Prostate gland (tissue), 2 donors: Measurements from ENCODE around the gene GRID1. TPM values are rescaled to one million over a fixed set of nuclear protein-coding genes. Genes with fewer than 3 reads are reported as not detected.

Experiments used
- DNase-seq: peaks from one replicate; pipeline ENCODE4 v3.0.0-alpha.2; 2019; ENCODE audit warnings: low spot score
- H3K27ac ChIP-seq, 2 donors: fragments of 200-600 bp; sonication (generic); 2 replicates each; pipeline ENCODE4 v1.5.1; 2017 to 2019
- H3K27me3 ChIP-seq: fragments of 200-600 bp; sonication (generic); replicated peaks from 2 replicates; pipeline ENCODE4 v1.5.1; 2019; ENCODE audit not compliant: insufficient read depth
- H3K36me3 ChIP-seq, 2 donors: fragments of 200-600 bp; sonication (generic); 1 replicate in 1 of 2; 2 replicates in 1 of 2; pipeline versions ENCODE4 v1.5.1 to v1.8.1; 2017 to 2019
- H3K4me1 ChIP-seq: fragments of 200-600 bp; sonication (generic); replicated peaks from 2 replicates; pipeline ENCODE4 v1.5.1; 2019
- H3K4me3 ChIP-seq, 2 donors: fragments of 200-600 bp; sonication (generic); 2 replicates each; pipeline ENCODE4 v1.5.1; 2017 to 2019
- H3K9me3 ChIP-seq: fragments of 200-600 bp; sonication (generic); 2 replicates; pipeline ENCODE4 v1.5.1; 2017
- CTCF ChIP-seq, 4 experiments: fragments of 200-600 bp in 2 of 4; fragments of 450-650 bp in 2 of 4; sonication (generic) in 2 of 4; IDR thresholded peaks; 1 replicate in 3 of 4; 2 replicates in 1 of 4; pipeline ENCODE4 v1.5.1; 2016 to 2019; ENCODE audit warnings: antibody characterized with exemption in 4 of 4, mild to moderate bottlenecking in 2 of 4, moderate library complexity in 2 of 4
- POLR2A ChIP-seq: fragments of 450-650 bp; IDR thresholded peaks from one replicate; pipeline ENCODE4 v1.6.1; 2016; ENCODE audit warnings: antibody characterized with exemption, mild to moderate bottlenecking
- POLR2AphosphoS5 ChIP-seq: sonication (generic); formaldehyde crosslinking; IDR thresholded peaks from one replicate; pipeline ENCODE4 v1.6.1; 2017; ENCODE audit warnings: antibody characterized with exemption
- WGBS: methylation state at CpG from one replicate; pipeline ENCODE4 v1.1.5; 2018; 5-methylcytosine and 5-hydroxymethylcytosine counted together
- intact Hi-C: fragments of 100-400 bp; cut with DNase I; formaldehyde crosslinking; loops from one replicate; pipeline ENCODE4 v1.14.2; 2022
- total RNA-seq, 2 donors: library from RNA; depleted of rRNA; stranded (reverse); fragments of >200 nt; gene quantifications; one replicate each; pipeline ENCODE4 v1.1.0, GENCODE V29; 2016

The GRID1 gene
- total RNA-seq, 2 donors from 2014 or later: 1.0 to 10.0 TPM

GRCh38 chr10:86361156-86362128, 5.2 kb downstream of the GRID1 start:
- TF ChIP-seq POLR2A (no peak), CTCF (IDR thresholded peaks at IDR 0.05) (no peak), POLR2AphosphoS5 (no peak)
- Histone ChIP-seq H3K27me3 (no peaks in the 10 kb centered on the region), H3K9me3 (no peaks in the 10 kb centered on the region), H3K27ac (no peak overlapping the region), H3K4me3 (no peak overlapping the region), H3K4me1 (peaks cover 2% of the 10 kb centered on the region), H3K36me3 (no peaks in the 10 kb centered on the region)
- WGBS: 85% methylated on average over 5 of the region's 5 CpGs
- intact Hi-C loops: no loop called here
- DNase-seq: no peak

- Histone ChIP-seq H3K36me3 (no peaks in the 10 kb centered on the region), H3K9me3 (no peaks in the 10 kb centered on the region), H3K4me3 (no peak overlapping the region), H3K27me3 (no peaks in the 10 kb centered on the region), H3K4me1 (peaks cover 2% of the 10 kb centered on the region), H3K27ac (no peak overlapping the region)
- 96% methylated on average over 5 of the region's 5 CpGs for WGBS
- DNase-seq: no peak
- intact Hi-C loops: no loop called here
- TF ChIP-seq POLR2A (no peak), CTCF (IDR thresholded peaks at IDR 0.05) (no peak), POLR2AphosphoS5 (no peak)
Observed at GRCh38 chr10:86360657-86361056, 5.9 kb downstream of the GRID1 start.

- no peaks in the 10 kb centered on the region for H3K9me3 ChIP-seq
- intact Hi-C loops: no loop called here
- 75% methylated on average over 1 of the region's 1 CpG for WGBS
- no peak overlapping the region for H3K27ac ChIP-seq
- H3K4me1 ChIP-seq: peaks cover 2% of the 10 kb centered on the region
- no peak overlapping the region for H3K4me3 ChIP-seq
- H3K36me3 ChIP-seq: no peaks in the 10 kb centered on the region
- TF ChIP-seq POLR2AphosphoS5 (no peak), POLR2A (no peak), CTCF (IDR thresholded peaks at IDR 0.05) (no peak)
- DNase-seq: no peak
- H3K27me3 ChIP-seq: no peaks in the 10 kb centered on the region
Observed at GRCh38 chr10:86359954-86360353, 6.6 kb downstream of the GRID1 start.

GRCh38 chr10:86359111-86359510, 7.5 kb downstream of the GRID1 start:
- 95% methylated on average over 7 of the region's 7 CpGs for WGBS
- intact Hi-C loops: no loop called here
- H3K36me3 ChIP-seq: no peaks in the 10 kb centered on the region

More at GRCh38 chr10:86359111-86359510, 7.5 kb downstream of the GRID1 start:
- Histone ChIP-seq H3K4me3 (no peak overlapping the region), H3K27ac (no peak overlapping the region), H3K9me3 (no peaks in the 10 kb centered on the region), H3K27me3 (no peaks in the 10 kb centered on the region), H3K4me1 (peaks cover 2% of the 10 kb centered on the region)
- TF ChIP-seq CTCF (IDR thresholded peaks at IDR 0.05) (no peak), POLR2AphosphoS5 (no peak), POLR2A (no peak)
- DNase-seq: no peak
